Tibial nerve (tissue), 4 donors: Measurements from ENCODE around the gene XKR7.

ENCODE experiments used
- EP300 ChIP-seq, 2 donors: sonication (generic); formaldehyde crosslinking; IDR thresholded peaks; one replicate each; pipeline ENCODE4 v1.6.1; 2017; ENCODE audit warnings: antibody characterized with exemption in 2 of 2, mild to moderate bottlenecking in 1 of 2
- POLR2A ChIP-seq, 2 donors: fragments of 450-650 bp; IDR thresholded peaks; one replicate each; pipeline ENCODE4 v1.6.1; 2017; ENCODE audit warnings: antibody characterized with exemption in 2 of 2, mild to moderate bottlenecking in 2 of 2, moderate library complexity in 2 of 2
- TF ChIP-seq, protein P1 (sequence below), 5 experiments: fragments of 200-600 bp in 3 of 5; fragments of 450-650 bp in 2 of 5; sonication (generic) in 3 of 5; IDR thresholded peaks; one replicate each; pipeline ENCODE4 v1.5.1; 2016 to 2019; ENCODE audit warnings: antibody characterized with exemption in 5 of 5, mild to moderate bottlenecking in 3 of 5, moderate library complexity in 2 of 5

DNA sequence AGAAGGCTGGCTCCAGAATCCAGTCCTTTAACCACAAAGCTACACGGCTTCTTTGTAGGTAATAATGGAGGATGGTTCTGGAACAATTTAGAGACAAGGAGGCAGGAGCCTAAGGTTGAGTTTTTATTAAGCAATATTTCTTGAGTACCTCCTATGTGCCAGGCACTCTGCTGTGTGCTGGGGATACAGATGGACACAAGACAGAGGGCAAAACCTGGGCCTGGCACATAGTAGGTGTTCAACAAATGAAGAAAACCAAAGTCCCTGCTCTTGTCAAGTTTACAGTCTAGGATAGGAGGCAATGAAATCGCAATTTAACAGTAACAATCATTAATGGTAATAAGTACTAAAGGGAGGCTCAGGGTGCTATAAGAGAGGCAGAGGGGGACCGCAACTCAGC, 59.7 kb downstream of the XKR7 start:
- TF ChIP-seq POLR2A (IDR thresholded peaks at IDR 0.05) (no peak), EP300 (IDR thresholded peaks at IDR 0.05) (no peak)
- TF ChIP-seq, protein P1, sequence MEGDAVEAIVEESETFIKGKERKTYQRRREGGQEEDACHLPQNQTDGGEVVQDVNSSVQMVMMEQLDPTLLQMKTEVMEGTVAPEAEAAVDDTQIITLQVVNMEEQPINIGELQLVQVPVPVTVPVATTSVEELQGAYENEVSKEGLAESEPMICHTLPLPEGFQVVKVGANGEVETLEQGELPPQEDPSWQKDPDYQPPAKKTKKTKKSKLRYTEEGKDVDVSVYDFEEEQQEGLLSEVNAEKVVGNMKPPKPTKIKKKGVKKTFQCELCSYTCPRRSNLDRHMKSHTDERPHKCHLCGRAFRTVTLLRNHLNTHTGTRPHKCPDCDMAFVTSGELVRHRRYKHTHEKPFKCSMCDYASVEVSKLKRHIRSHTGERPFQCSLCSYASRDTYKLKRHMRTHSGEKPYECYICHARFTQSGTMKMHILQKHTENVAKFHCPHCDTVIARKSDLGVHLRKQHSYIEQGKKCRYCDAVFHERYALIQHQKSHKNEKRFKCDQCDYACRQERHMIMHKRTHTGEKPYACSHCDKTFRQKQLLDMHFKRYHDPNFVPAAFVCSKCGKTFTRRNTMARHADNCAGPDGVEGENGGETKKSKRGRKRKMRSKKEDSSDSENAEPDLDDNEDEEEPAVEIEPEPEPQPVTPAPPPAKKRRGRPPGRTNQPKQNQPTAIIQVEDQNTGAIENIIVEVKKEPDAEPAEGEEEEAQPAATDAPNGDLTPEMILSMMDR (IDR thresholded peaks at IDR 0.05), result no peak
